Astrocyte of the cerebellum (primary cell): ENCODE results near the gene TNP2.

Source experiments
- DNase-seq: peaks from one replicate; pipeline ENCODE4 v3.0.0-alpha.2; 2011; ENCODE audit warnings: low read depth
- H3K4me3 ChIP-seq: 2 replicates; pipeline ENCODE4 v1.5.1; 2011; ENCODE audit warnings: mild to moderate bottlenecking, low read depth, low read length, moderate library complexity
- in situ Hi-C: cut with HindIII; loops from 2 replicates; pipeline ENCODE4 v1.10.0; 2017; ENCODE audit warnings: low sequenced_read_pairs
- TF ChIP-seq, protein P1 (sequence below): IDR thresholded peaks from 2 replicates; pipeline ENCODE4 v1.5.1; 2012; ENCODE audit warnings: low read length, low read depth, moderate library complexity, mild to moderate bottlenecking; ENCODE audit errors: missing control alignments

The TNP2 gene

DNA sequence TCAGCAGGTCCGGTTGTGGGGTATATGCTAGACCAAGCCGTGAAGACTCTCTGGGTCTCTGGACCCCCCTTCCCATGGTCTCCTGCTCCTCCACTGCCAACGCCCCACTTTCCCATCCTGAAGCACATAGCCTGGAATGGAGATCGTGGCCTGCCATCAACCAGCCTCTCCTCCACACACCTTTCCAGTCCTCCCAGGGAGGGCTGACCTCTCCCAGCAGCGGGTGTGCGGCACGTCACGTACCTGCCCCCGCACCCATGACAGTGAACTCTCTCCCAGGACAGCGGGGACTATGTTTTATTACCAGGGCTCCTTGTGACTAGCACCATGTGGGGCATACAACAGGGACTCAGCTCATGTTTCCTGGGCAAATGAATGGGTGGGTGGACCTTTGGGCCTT, 2.5 kb upstream of the TNP2 start:
- TF ChIP-seq, protein P1, sequence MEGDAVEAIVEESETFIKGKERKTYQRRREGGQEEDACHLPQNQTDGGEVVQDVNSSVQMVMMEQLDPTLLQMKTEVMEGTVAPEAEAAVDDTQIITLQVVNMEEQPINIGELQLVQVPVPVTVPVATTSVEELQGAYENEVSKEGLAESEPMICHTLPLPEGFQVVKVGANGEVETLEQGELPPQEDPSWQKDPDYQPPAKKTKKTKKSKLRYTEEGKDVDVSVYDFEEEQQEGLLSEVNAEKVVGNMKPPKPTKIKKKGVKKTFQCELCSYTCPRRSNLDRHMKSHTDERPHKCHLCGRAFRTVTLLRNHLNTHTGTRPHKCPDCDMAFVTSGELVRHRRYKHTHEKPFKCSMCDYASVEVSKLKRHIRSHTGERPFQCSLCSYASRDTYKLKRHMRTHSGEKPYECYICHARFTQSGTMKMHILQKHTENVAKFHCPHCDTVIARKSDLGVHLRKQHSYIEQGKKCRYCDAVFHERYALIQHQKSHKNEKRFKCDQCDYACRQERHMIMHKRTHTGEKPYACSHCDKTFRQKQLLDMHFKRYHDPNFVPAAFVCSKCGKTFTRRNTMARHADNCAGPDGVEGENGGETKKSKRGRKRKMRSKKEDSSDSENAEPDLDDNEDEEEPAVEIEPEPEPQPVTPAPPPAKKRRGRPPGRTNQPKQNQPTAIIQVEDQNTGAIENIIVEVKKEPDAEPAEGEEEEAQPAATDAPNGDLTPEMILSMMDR = no peak
- H3K4me3 ChIP-seq = no peak overlapping the region
- no peak for DNase-seq
- in situ Hi-C loops = no loop called here

DNA sequence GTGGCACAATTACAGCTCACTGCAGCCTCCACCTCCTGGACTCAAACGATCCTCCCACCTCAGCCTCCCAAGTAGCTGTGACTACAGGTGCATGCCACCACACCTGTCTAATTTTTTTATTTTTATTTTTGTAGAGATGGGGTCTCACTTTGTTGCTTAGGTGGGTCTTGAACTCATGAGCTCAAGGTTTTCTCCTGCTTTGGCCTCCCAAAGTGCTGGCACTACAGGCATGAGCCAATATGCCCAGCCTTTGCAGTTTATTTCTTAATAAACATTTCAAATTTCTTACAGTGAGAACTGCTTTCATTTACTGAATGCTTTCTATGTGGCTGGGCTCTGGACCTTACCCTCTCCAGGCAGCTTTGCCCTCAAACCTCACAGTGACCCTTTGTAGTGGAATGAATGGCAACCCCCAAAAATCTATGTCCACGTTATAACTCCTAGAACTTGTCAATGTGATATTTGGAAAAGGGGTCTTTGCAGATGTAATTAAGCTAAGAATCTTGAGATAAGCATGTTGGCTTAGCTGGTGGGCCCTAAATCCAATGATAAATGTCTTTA, 1.6 kb upstream of the TNP2 start:
- H3K4me3 ChIP-seq = no peak overlapping the region
- TF ChIP-seq, protein P1 = no peak
- in situ Hi-C loops = no loop called here
- no peak for DNase-seq

DNA sequence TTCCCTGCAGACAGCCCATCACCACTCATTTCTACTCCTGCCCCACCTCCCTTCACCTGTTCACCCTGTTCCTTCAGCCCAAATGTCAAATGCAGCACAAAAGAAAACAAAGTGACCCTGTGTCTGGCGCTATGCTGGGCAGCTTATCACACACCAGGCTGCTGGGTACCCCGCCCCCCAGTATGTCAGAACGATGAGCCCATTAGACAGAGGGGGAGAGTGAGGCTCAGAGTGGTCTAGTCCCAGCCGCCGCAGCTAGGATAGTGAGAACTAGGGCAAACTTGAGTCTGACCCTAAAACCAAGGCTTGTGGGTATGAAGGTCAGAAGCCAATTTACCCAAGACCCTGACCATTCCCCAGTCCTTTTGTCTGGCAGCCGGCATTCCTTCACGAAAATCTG, 4.0 kb downstream of the TNP2 start:
- in situ Hi-C loops = no loop called here
- TF ChIP-seq, protein P1 = no peak

DNA sequence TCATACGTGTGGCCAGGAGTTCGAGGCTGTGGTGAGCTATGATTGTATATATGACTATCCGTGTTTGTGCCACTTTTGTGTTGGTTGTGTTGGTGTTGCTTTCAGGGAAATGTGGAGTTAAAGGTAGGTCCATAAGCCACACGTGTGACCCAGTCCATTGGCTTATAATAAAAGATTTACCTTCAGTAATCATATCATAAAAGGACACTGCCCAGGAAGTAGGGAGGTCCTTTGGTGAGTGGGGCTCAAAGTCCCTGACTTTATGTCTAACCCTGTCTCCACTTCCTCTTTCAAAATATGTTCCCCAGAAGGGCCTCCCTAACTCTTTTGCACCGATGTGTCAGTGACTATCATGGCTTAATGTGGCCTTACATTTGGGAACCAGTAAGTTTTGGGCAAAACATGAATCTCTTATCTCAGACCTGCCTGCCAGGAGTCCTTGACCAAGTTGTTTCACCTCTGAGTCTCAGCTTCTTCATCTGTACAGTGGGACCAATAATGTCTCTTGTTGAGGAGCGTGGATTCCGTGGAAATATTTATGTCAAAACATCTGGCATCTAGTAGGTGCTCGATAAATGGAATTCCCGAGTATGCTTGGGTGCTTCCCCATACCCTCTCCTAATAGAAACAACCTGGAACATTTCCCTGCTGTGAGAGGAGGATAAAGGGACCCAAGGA, 4.8 kb downstream of the TNP2 start:
- H3K4me3 ChIP-seq = no peak overlapping the region
- TF ChIP-seq, protein P1 = no peak
- no peak for DNase-seq
- in situ Hi-C loops = no loop called here

More for the DNA sequence above, 4.0 kb downstream of the TNP2 start:
- H3K4me3 ChIP-seq = no peak overlapping the region
- DNase-seq = no peak

DNA sequence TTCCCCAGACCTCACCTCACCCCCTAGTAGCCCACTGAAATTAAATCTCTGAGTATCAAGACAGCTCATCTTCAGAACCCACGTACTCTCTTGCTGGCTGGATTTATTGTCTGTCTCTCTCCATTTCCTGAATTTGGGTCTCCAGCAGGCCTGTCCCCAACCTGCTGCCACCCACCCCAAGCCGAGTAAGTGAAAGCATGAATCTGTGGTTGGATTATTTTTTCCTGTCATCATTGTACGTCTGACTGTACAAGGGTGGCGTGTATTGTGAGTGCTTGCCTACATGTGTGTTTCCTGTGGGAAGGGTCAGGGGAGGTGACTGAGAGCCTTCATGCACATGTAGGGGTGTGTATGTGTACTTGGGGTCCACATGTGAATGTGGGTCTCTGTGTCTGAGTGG, 5.4 kb downstream of the TNP2 start:
- DNase-seq = no peak
- TF ChIP-seq, protein P1 = no peak

DNA sequence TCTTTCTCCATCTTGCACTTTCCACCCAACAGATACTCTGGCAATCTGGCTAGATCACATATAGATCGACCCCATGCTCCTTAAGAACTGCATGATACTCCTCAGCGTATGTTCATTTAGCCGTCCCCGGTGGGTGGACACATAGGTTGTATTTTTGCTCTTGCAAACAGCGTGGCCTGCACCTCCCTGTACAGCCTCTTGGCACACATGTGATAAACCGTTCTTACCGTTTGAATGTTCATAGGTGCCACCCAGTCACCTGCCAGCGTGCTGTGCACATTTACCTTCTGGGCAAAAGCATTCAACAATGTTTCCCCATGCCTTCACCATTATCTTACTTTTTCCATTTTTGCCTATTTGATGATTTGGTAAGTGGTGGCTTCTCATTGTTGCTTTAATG, 6.2 kb downstream of the TNP2 start:
- no peak overlapping the region for H3K4me3 ChIP-seq
- in situ Hi-C loops = no loop called here
- no peak for DNase-seq
- TF ChIP-seq, protein P1 = no peak

More for the DNA sequence above, 5.4 kb downstream of the TNP2 start:
- no peak overlapping the region for H3K4me3 ChIP-seq
- in situ Hi-C loops = no loop called here
